ENCODE data around the gene SLC2A1.

Gene SLC2A1

DNA sequence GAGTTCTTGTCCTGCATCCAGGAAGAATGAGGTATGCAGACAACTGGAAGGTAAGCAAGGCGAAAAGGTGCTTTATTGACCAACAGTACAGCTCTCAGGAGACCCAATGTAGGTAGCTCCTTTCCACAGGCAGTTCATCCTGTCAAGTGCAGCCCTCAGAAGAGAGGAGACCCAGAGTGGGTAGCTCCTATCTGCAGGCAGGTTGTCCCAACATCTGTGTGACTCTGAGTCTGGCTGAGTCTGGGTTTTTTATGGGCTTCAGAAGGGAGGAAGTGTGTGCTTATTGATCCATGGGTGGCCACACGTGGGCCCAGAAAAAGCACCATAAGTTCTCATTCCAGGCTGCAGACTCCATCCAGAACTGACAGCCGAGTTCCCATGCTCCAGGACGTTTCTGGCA lies 78.3 kb downstream of the SLC2A1 start:
- no peak overlapping the region for H3K4me3 ChIP-seq (ENCODE audit: low read depth in 1 of 2, low read length in 1 of 2)
- no peaks in the 10 kb centered on the region for H3K4me1 ChIP-seq (ENCODE audit: control insufficient read depth in 1 of 2, insufficient read depth in 1 of 2, low read depth in 1 of 2, low read length in 1 of 2)
- no peaks in the 10 kb centered on the region for H3K36me3 ChIP-seq
- H3K27ac ChIP-seq, result no peak overlapping the region
- H3K9me3 ChIP-seq, result no peaks in the 10 kb centered on the region
- peaks cover 28% of the 10 kb centered on the region for H3K27me3 ChIP-seq
- TF ChIP-seq, protein P1, sequence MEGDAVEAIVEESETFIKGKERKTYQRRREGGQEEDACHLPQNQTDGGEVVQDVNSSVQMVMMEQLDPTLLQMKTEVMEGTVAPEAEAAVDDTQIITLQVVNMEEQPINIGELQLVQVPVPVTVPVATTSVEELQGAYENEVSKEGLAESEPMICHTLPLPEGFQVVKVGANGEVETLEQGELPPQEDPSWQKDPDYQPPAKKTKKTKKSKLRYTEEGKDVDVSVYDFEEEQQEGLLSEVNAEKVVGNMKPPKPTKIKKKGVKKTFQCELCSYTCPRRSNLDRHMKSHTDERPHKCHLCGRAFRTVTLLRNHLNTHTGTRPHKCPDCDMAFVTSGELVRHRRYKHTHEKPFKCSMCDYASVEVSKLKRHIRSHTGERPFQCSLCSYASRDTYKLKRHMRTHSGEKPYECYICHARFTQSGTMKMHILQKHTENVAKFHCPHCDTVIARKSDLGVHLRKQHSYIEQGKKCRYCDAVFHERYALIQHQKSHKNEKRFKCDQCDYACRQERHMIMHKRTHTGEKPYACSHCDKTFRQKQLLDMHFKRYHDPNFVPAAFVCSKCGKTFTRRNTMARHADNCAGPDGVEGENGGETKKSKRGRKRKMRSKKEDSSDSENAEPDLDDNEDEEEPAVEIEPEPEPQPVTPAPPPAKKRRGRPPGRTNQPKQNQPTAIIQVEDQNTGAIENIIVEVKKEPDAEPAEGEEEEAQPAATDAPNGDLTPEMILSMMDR (IDR thresholded peaks at IDR 0.05), result no peak

DNA sequence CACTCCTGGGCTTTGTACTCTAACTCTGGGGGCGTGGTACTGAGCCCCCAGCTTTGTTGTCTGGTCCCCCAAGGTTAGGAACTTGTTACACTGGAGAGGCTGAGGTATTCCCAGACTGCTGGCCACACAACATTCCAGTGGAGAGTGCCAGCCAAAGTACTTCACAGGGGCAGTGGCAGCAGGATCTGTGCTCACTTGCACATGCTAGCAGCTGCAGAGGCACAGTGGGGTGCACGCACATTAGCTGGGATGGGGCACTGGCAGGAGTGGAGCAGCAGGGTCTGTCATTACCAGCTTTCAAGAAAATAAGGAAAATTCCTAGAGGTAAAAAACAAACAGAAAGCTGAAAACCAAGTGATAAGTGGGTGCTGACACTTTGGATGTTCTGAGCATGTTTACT lies 81.3 kb downstream of the SLC2A1 start:
- H3K4me3 ChIP-seq (ENCODE audit: low read depth in 1 of 2, low read length in 1 of 2), result no peak overlapping the region
- TF ChIP-seq, protein P1 (IDR thresholded peaks at IDR 0.05), result no peak
- H3K27me3 ChIP-seq, result peaks cover 15% of the 10 kb centered on the region
- H3K4me1 ChIP-seq (ENCODE audit: control insufficient read depth in 1 of 2, insufficient read depth in 1 of 2, low read depth in 1 of 2, low read length in 1 of 2), result no peaks in the 10 kb centered on the region
- no peak overlapping the region for H3K27ac ChIP-seq
- H3K9me3 ChIP-seq, result no peaks in the 10 kb centered on the region
- no peaks in the 10 kb centered on the region for H3K36me3 ChIP-seq

DNA sequence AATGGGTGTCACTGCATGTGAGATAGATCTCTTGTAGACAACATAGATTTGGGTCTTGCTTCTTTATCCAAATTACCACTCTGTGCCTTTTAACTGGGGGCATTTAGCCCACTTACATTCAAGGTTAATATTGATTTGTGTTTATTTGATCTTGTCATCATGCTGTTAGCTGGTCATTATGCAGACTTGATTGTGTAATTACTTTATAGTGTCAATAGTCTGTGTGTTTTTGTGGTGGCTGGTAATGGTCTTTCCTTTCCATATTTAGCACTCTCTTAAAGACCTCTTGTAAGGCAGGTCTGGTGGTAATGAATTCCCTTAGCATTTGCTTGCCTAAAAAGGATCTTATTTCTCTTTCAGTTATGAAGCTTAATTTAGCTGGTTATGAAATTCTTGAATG lies 82.7 kb downstream of the SLC2A1 start:
- Histone ChIP-seq H3K27me3 (peaks cover 15% of the 10 kb centered on the region), H3K27ac (no peak overlapping the region), H3K9me3 (no peaks in the 10 kb centered on the region), H3K4me3 (ENCODE audit: low read depth in 1 of 2, low read length in 1 of 2) (no peak overlapping the region), H3K4me1 (ENCODE audit: control insufficient read depth in 1 of 2, insufficient read depth in 1 of 2, low read depth in 1 of 2, low read length in 1 of 2) (no peaks in the 10 kb centered on the region), H3K36me3 (no peaks in the 10 kb centered on the region)
- TF ChIP-seq, protein P1 (IDR thresholded peaks at IDR 0.05), result no peak
